SK-N-SH (cell line): ENCODE data around the gene SCN1B. TPM values are rescaled to one million over a fixed set of nuclear protein-coding genes. Genes with fewer than 3 reads are reported as not detected.

ENCODE experiments used
- CTCF ChIA-PET: fragments of 300-600, 350-600 bp; formaldehyde crosslinking; extraction: SDS; loops from one replicate; lab custom pipeline; 2021; lab: Yijun Ruan, JAX
- POLR2A ChIA-PET: fragments of 350-600 bp; sonication (Branson Sonifier 250); formaldehyde crosslinking; extraction: SDS; loops from one replicate; lab custom pipeline; 2020; ENCODE audit warnings: antibody characterized with exemption, inconsistent platforms; lab: Yijun Ruan, JAX
- DNase-seq: peaks from one replicate; pipeline ENCODE4 v3.0.0; 2012
- H2AFZ ChIP-seq: fragments of 200-600 bp; sonication (generic); 2 replicates; pipeline ENCODE4 v1.8.1; 2016; ENCODE audit warnings: antibody characterized with exemption, mild to moderate bottlenecking, low read depth
- H3F3A ChIP-seq: fragments of 200-600 bp; sonication (generic); replicated peaks from 2 replicates; pipeline ENCODE3; 2016; ENCODE audit warnings: antibody characterized with exemption, mild to moderate bottlenecking; ENCODE audit not compliant: insufficient read depth
- H3K27ac ChIP-seq, 2 experiments: fragments of 200-500 bp in 1 of 2; fragments of 200-600 bp in 1 of 2; sonication (Bioruptor generic) in 1 of 2; sonication (generic), shearing (Covaris generic) in 1 of 2; 2 replicates each; pipeline versions ENCODE4 v1.5.1 to v1.6.1; 2014 to 2016; ENCODE audit warnings: low read depth in 2 of 2, inconsistent platforms in 1 of 2, low read length in 1 of 2, mild to moderate bottlenecking in 1 of 2, mixed read lengths in 1 of 2
- H3K27me3 ChIP-seq: fragments of 200-600 bp; sonication (generic), shearing (Covaris generic); 2 replicates; pipeline ENCODE4 v1.6.1; 2016; ENCODE audit warnings: mixed run types; ENCODE audit not compliant: insufficient read depth
- H3K36me3 ChIP-seq, 2 experiments: fragments of 200-500 bp in 1 of 2; fragments of 200-600 bp in 1 of 2; sonication (Bioruptor generic) in 1 of 2; sonication (generic) in 1 of 2; replicated peaks in 1 of 2; 2 replicates each; pipeline versions ENCODE3 to v1.5.1; 2014 to 2016; ENCODE audit warnings: low read length in 1 of 2, mild to moderate bottlenecking in 1 of 2; ENCODE audit not compliant: insufficient read depth in 2 of 2, control insufficient read depth in 1 of 2
- H3K4me1 ChIP-seq, 2 experiments: fragments of 200-500 bp in 1 of 2; fragments of 200-600 bp in 1 of 2; sonication (Bioruptor generic) in 1 of 2; sonication (generic), shearing (Covaris generic) in 1 of 2; 2 replicates each; pipeline versions ENCODE4 v1.5.1 to v1.6.1; 2014 to 2016; ENCODE audit warnings: low read depth in 1 of 2, low read length in 1 of 2, mixed run types in 1 of 2; ENCODE audit not compliant: insufficient read depth in 2 of 2, control insufficient read depth in 1 of 2
- H3K4me2 ChIP-seq: fragments of 200-600 bp; sonication (generic), shearing (Covaris generic); 2 replicates; pipeline ENCODE4 v1.6.1; 2017; ENCODE audit warnings: mixed run types
- H3K4me3 ChIP-seq, 2 experiments: fragments of 200-500 bp in 1 of 2; fragments of 200-600 bp in 1 of 2; sonication (Bioruptor generic) in 1 of 2; sonication (generic), shearing (Covaris generic) in 1 of 2; 2 replicates each; pipeline versions ENCODE4 v1.5.1 to v1.8.1; 2014 to 2016; ENCODE audit warnings: low read depth in 2 of 2, inconsistent platforms in 1 of 2, low read length in 1 of 2, mild to moderate bottlenecking in 1 of 2, mixed read lengths in 1 of 2, moderate library complexity in 1 of 2
- H3K79me2 ChIP-seq: fragments of 200-600 bp; sonication (generic); 2 replicates; pipeline ENCODE4 v1.8.1; 2017; ENCODE audit warnings: mild to moderate bottlenecking; ENCODE audit not compliant: insufficient read depth
- H3K9ac ChIP-seq: fragments of 200-600 bp; sonication (generic); 2 replicates; pipeline ENCODE4 v1.6.1; 2017; ENCODE audit warnings: mixed run types
- H3K9me2 ChIP-seq: fragments of 200-600 bp; sonication (generic); 2 replicates; pipeline ENCODE4 v1.6.1; 2017; ENCODE audit warnings: mixed run types
- H3K9me3 ChIP-seq: fragments of 200-600 bp; sonication (generic); 2 replicates; pipeline ENCODE4 v1.6.1; 2017; ENCODE audit warnings: mixed run types, mild to moderate bottlenecking, moderate library complexity
- H4K20me1 ChIP-seq: fragments of 200-600 bp; sonication (generic); 2 replicates; pipeline ENCODE4 v1.6.1; 2017; ENCODE audit warnings: mild to moderate bottlenecking, mixed run types; ENCODE audit not compliant: insufficient read depth
- EP300 ChIP-seq, 2 experiments: IDR thresholded peaks; 2 replicates each; pipeline versions ENCODE4 v1.4.0 to v1.6.1; 2012; ENCODE audit warnings: borderline replicate concordance in 1 of 2, low read depth in 1 of 2, low read length in 1 of 2
- EZH2phosphoT487 ChIP-seq: fragments of 200-600 bp; sonication (generic); IDR thresholded peaks from 2 replicates; pipeline ENCODE4 v1.6.1; 2017; ENCODE audit warnings: low read depth, mixed run types, mild to moderate bottlenecking, antibody characterized with exemption, moderate library complexity, borderline replicate concordance
- FOXM1 ChIP-seq: IDR thresholded peaks from 2 replicates; pipeline ENCODE4 v1.4.0; 2012; ENCODE audit warnings: low read depth, mild to moderate bottlenecking
- MEF2A ChIP-seq: IDR thresholded peaks from 2 replicates; pipeline ENCODE4 v1.4.0; 2012; ENCODE audit warnings: low read depth, borderline replicate concordance
- RCOR1 ChIP-seq: fragments of 150-350 bp; IDR thresholded peaks from 2 replicates; pipeline ENCODE4 v1.6.1; 2017; ENCODE audit warnings: antibody characterized with exemption, low read length
- RFX5 ChIP-seq: IDR thresholded peaks from 2 replicates; pipeline ENCODE4 v1.6.1; 2012; ENCODE audit warnings: mild to moderate bottlenecking, improper control_type of control experiment, low read length
- SIN3A ChIP-seq: IDR thresholded peaks from 2 replicates; pipeline ENCODE4 v1.6.1; 2012; ENCODE audit warnings: low read depth, mild to moderate bottlenecking, low read length, moderate library complexity, borderline replicate concordance
- TEAD4 ChIP-seq: IDR thresholded peaks from 2 replicates; pipeline ENCODE4 v1.4.0; 2012; ENCODE audit warnings: mild to moderate bottlenecking, borderline replicate concordance; ENCODE audit not compliant: insufficient read depth
- WGBS: methylation state at CpG from one replicate; pipeline ENCODE4 v1.1.6; 2017; ENCODE audit warnings: low lambda C conversion rate; 5-methylcytosine and 5-hydroxymethylcytosine counted together
- polyA plus RNA-seq, 3 experiments: library from polyadenylated mRNA; depleted of rRNA; stranded (reverse); fragments of >200 nt; gene quantifications; 2 replicates each; pipeline ENCODE4 v1.2.3, GENCODE V29; 2012
- TF ChIP-seq, protein P1 (sequence below): IDR thresholded peaks from 2 replicates; pipeline ENCODE4 v1.6.1; 2012; ENCODE audit warnings: mild to moderate bottlenecking, low read depth, low read length, moderate library complexity
- TF ChIP-seq, protein P2 (sequence below): fragments of 150-350 bp; IDR thresholded peaks from 2 replicates; pipeline ENCODE4 v1.6.1; 2016; ENCODE audit warnings: mild to moderate bottlenecking, low read depth, low read length
- TF ChIP-seq, protein P3 (sequence below): fragments of 200-600 bp; sonication (generic); IDR thresholded peaks from 2 replicates; pipeline ENCODE4 v1.6.1; 2017; ENCODE audit warnings: antibody characterized with exemption, mild to moderate bottlenecking, moderate library complexity
- TF ChIP-seq, protein P4 (sequence below): IDR thresholded peaks from 2 replicates; pipeline ENCODE4 v1.4.0; 2012; ENCODE audit warnings: low read depth

Gene SCN1B
- polyA plus RNA-seq, 1 of the 3 experiments (the other 2 are of a cell fraction) = 10.5 TPM

DNA sequence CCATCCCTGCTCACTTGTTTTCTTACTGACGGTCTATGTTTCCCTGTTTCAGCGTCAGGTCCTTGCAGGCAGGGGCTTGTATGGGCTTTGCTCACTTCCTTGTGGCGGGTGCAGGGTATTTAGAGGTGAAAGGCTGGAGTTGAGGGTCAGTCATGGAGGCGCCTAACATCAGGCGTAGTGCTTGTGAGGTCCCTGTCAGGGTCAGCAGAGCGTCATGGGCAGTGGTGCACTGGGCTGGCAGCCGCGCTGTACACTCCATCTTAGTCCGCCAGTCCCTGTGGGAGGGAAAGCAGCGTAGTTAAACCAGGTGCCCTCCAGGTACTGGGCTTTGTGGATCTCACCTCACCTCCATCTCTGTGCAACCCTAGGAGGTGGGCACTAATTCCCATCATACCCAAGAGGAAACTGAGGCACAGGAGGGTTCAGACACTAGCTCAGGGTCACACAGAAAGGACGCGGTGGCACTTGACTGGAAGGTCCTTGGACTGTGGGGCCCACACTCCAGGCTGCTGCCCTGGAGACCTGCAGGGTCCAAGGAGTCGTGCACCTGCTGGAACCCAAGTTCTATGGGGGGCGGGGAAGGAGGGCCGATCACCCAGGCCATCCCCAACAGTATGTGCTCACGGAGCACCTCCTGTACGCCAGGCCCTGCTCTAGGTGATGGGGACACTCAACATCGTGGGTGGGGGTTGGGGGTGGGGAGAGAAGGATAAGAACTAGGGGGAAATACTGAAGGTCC lies 25.6 kb upstream of the SCN1B start:
- no peak overlapping the region for H3K27ac ChIP-seq
- no peak overlapping the region for H3K4me2 ChIP-seq
- TF ChIP-seq, protein P1, sequence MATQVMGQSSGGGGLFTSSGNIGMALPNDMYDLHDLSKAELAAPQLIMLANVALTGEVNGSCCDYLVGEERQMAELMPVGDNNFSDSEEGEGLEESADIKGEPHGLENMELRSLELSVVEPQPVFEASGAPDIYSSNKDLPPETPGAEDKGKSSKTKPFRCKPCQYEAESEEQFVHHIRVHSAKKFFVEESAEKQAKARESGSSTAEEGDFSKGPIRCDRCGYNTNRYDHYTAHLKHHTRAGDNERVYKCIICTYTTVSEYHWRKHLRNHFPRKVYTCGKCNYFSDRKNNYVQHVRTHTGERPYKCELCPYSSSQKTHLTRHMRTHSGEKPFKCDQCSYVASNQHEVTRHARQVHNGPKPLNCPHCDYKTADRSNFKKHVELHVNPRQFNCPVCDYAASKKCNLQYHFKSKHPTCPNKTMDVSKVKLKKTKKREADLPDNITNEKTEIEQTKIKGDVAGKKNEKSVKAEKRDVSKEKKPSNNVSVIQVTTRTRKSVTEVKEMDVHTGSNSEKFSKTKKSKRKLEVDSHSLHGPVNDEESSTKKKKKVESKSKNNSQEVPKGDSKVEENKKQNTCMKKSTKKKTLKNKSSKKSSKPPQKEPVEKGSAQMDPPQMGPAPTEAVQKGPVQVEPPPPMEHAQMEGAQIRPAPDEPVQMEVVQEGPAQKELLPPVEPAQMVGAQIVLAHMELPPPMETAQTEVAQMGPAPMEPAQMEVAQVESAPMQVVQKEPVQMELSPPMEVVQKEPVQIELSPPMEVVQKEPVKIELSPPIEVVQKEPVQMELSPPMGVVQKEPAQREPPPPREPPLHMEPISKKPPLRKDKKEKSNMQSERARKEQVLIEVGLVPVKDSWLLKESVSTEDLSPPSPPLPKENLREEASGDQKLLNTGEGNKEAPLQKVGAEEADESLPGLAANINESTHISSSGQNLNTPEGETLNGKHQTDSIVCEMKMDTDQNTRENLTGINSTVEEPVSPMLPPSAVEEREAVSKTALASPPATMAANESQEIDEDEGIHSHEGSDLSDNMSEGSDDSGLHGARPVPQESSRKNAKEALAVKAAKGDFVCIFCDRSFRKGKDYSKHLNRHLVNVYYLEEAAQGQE = no peak
- TF ChIP-seq, protein P2, sequence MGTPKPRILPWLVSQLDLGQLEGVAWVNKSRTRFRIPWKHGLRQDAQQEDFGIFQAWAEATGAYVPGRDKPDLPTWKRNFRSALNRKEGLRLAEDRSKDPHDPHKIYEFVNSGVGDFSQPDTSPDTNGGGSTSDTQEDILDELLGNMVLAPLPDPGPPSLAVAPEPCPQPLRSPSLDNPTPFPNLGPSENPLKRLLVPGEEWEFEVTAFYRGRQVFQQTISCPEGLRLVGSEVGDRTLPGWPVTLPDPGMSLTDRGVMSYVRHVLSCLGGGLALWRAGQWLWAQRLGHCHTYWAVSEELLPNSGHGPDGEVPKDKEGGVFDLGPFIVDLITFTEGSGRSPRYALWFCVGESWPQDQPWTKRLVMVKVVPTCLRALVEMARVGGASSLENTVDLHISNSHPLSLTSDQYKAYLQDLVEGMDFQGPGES = no peak
- no peak for TF ChIP-seq SIN3A
- no peak for DNase-seq
- no peak overlapping the region for H3K9ac ChIP-seq
- no peak overlapping the region for H3K4me3 ChIP-seq
- 96% methylated on average over 16 of the region's 18 CpGs for WGBS
- peaks cover 80% of the 10 kb centered on the region for H3K79me2 ChIP-seq
- peaks cover 51% of the 10 kb centered on the region for H4K20me1 ChIP-seq
- POLR2A ChIA-PET = no interaction called here
- CTCF ChIA-PET = interaction anchor here (1.4 kb wide), 1 partner anchor 8 kb away, joined by 5 read pairs; no protein-coding TSS in a partner anchor
- H3K36me3 ChIP-seq = peaks cover 0 to 12% of the 10 kb centered on the region in 2 experiments
- H3K4me1 ChIP-seq = peaks cover under 1 to 6% of the 10 kb centered on the region in 2 experiments; a peak in 2 of 4 replicates
- H3K27me3 ChIP-seq = no peaks in the 10 kb centered on the region
- no peak overlapping the region for H2AFZ ChIP-seq
- no peaks in the 10 kb centered on the region for H3K9me2 ChIP-seq
- H3F3A ChIP-seq = no peaks in the 10 kb centered on the region
- no peaks in the 10 kb centered on the region for H3K9me3 ChIP-seq

DNA sequence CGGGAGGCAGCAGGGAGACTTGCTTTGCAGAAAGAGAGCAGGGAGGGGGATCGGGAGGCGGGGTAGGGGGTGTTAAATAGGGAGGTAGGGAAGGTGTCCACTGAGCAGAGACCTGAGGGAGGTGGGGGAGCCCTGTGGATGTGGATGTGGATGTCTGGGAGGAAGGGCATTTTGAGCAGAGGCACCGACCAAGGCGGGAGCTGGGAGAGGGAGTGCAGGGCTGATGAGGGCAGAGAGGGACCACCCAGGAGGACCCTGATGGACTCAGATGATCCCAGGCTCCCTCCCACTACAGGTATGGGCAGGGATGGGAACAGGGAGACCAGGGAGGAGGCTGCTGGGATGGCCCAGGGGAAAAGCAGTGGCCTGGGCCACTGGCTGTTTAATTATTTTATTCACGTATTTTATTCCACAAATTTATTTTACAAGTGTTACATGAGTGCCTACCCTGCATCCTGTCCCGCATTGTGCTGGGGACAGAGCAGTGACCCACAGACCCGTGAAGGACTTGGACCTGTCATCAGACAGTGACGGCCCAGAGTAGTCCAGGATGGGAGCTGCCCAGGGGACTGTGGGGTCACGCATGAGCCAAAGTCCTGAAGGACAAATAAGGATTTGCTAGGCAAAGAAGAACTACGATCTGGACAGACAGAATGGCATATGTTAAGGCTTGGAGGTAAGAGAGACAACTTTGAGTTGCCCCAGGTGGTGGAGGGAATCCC lies 24.9 kb upstream of the SCN1B start:
- Histone ChIP-seq H3K9me2 (no peaks in the 10 kb centered on the region), H3K27ac (no peak overlapping the region), H3K27me3 (no peaks in the 10 kb centered on the region), H3K4me3 (no peak overlapping the region), H3K4me2 (no peak overlapping the region), H3K9ac (no peak overlapping the region), H4K20me1 (peaks cover 51% of the 10 kb centered on the region), H3K9me3 (no peaks in the 10 kb centered on the region), H3F3A (no peaks in the 10 kb centered on the region), H3K36me3 (peaks cover under 1 to 19% of the 10 kb centered on the region in 2 experiments), H3K79me2 (peaks cover 74% of the 10 kb centered on the region), H2AFZ (no peak overlapping the region), H3K4me1 (peaks cover 0 to 6% of the 10 kb centered on the region in 2 experiments; a peak in 2 of 4 replicates)
- DNase-seq = no peak
- ChIA-PET CTCF (interaction anchor here (1.4 to 6.6 kb wide), 2 partner anchors 32 to 39 kb away, joined by 5 to 38 read pairs; no protein-coding TSS in a partner anchor), POLR2A (no interaction called here)
- 72% methylated on average over 11 of the region's 11 CpGs for WGBS
- TF ChIP-seq, protein P1 = no peak
- TF ChIP-seq EP300 (IDR thresholded peaks at IDR 0.05; ENCODE audit: borderline replicate concordance in 1 of 2, low read depth in 1 of 2, low read length in 1 of 2) = no peak
- TF ChIP-seq RCOR1 = no peak
- TF ChIP-seq, protein P3, sequence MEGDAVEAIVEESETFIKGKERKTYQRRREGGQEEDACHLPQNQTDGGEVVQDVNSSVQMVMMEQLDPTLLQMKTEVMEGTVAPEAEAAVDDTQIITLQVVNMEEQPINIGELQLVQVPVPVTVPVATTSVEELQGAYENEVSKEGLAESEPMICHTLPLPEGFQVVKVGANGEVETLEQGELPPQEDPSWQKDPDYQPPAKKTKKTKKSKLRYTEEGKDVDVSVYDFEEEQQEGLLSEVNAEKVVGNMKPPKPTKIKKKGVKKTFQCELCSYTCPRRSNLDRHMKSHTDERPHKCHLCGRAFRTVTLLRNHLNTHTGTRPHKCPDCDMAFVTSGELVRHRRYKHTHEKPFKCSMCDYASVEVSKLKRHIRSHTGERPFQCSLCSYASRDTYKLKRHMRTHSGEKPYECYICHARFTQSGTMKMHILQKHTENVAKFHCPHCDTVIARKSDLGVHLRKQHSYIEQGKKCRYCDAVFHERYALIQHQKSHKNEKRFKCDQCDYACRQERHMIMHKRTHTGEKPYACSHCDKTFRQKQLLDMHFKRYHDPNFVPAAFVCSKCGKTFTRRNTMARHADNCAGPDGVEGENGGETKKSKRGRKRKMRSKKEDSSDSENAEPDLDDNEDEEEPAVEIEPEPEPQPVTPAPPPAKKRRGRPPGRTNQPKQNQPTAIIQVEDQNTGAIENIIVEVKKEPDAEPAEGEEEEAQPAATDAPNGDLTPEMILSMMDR = no peak
- TF ChIP-seq, protein P4, sequence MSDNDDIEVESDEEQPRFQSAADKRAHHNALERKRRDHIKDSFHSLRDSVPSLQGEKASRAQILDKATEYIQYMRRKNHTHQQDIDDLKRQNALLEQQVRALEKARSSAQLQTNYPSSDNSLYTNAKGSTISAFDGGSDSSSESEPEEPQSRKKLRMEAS = no peak
- TF ChIP-seq MEF2A = no peak
- TF ChIP-seq FOXM1 = no peak
- no peak for TF ChIP-seq RFX5
- TF ChIP-seq TEAD4 = no peak
- TF ChIP-seq EZH2phosphoT487 = no peak
